Activated CD8-positive, alpha-beta memory T cell treated with anti-CD3 and anti-CD28 coated beads, Interleukin-2, amount 50 U/mL, for 4 hours (primary cell): ENCODE data around the gene CTAGE9.
"Not testable (repeated sequence)": the region's sequence is repeated elsewhere in the genome, so short reads cannot be mapped to it uniquely, and the experiment has no call there.

ENCODE experiments used
- DNase-seq: peaks from one replicate; pipeline ENCODE4 v3.0.0-alpha.2; 2020

Gene CTAGE9

DNA sequence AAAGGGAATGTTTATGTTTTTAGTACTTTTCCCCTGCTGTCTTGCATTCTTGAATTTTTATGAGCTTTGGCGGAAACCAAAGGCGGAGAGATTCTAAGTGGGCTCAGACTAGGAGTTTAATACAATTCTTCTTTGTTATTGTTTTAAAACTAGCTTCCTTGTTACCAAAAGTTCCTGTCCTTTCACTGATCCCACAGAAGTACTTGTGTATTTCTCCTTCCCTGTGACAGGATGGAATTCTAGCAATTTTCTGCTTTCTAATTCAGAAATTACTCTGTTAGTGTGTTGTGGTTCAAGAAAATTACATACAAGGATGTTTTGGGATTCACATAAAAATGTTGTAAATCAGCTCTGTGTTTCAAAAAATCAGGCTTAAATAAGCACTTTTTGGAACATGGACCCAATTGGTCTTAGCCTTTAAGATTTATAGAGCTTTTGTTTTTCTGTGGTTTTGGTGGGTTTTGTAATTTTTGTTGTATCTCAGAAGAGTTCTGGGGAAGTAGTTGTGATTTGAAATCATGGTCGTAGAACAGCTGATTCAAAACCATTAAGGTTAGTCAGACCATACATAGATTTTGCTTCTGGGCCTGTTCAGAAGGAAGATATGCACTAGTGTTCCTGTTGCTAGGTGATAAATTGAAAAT, 17.6 kb upstream of the CTAGE9 start:
- no peak for DNase-seq

DNA sequence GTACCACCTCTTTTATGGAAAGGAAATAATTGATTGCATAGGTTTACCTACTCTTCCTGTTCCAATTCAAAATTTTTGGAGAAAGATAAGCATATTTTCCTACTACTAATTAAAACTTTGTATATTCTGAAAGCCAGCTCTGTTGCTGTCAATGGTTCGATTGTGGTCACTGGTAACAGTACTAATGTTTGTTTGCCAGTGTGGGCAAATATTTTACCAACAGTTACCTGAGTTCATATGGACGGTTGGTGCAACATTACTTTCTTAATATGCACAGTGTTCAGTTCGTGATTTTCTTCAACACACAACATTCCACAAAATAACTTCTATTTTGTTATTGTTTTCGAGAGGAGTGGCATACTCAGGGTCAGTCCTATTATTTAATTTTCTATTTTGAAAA, 17.1 kb upstream of the CTAGE9 start:
- DNase-seq: no peak

DNA sequence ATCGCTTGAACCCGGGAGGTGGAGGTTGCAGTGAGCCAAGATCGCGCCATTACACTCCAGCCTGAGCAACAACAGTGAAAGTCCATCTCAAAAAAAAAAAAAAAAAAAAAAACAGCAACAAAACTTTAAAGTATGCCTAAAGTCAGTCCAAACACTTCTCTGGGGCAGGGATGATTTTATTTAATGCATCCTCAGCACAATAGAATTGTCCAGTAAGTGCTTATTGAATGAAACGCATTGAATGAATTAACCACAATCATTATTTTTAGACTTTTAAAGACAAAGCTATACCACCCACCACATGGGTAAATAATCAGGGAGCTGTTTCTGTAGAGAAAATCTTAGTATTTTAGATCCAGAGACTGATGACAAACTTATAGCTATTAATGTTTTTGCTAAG, 16.6 kb upstream of the CTAGE9 start:
- no peak for DNase-seq

DNA sequence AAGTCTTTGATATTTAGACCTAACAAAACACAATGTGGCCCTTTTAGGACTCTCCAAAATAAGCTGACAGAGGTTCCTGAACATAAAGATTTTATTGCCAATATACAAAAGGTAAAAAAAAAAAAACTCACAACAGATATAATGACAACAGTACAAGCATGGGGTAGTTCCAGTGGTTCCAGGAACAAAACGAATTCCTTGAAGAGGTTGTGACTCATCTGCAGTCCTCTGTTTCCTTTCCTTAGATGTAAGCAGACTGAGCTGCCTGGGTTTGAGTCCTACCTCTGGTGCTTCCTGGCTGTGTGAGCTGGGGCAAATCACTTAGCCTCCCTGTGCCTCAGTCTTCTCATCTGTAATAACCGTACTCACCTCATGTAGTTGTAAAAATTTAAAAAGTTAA, 13.3 kb upstream of the CTAGE9 start:
- no peak for DNase-seq

DNA sequence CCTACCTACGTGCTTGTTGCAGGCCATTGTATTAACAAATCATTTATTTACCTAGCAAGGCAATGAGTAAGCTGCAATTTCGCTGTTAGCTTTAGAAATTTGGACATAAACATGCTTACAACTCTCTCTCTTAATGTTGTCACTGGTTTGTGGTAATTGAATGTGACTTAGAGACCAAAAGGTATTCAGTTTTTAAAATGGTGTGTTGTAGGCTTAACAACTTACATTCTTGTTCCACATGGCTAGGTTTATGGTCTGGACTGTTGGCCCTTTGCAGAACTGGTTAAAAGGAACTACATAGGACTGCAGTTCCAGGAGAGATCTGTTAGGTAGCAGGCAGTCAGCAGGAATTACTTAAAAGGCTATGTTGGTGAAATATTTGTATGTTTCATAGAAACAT, 10.3 kb upstream of the CTAGE9 start:
- DNase-seq: no peak

- DNase-seq: no peak
These were observed 7.2 kb upstream of the CTAGE9 start for GRCh38 chr6:131717836-131718542.

DNA sequence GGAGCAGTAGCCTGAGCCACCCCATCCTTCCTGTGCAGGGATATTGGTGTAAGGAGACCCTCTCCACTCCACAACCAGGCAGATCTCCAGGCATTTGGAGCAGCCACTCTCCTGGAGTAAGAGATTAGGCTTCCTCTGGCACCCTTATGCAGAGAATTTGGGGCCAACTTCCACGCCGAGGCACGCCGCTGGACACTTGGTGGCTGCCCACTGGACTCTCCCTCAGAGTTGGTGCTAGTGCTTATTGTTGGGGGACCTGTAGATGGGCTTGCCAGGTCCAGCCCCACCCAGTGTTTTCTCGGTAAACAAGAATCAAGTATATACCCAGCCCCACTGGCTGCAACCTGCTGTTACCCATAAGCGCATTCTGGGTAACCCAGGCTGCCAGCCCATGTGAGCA, 4.8 kb upstream of the CTAGE9 start:
- DNase-seq: not testable (repeated sequence)

GRCh38 chr6:131703905-131704304, 6.9 kb downstream of the CTAGE9 start:
- not testable (repeated sequence) for DNase-seq

DNA sequence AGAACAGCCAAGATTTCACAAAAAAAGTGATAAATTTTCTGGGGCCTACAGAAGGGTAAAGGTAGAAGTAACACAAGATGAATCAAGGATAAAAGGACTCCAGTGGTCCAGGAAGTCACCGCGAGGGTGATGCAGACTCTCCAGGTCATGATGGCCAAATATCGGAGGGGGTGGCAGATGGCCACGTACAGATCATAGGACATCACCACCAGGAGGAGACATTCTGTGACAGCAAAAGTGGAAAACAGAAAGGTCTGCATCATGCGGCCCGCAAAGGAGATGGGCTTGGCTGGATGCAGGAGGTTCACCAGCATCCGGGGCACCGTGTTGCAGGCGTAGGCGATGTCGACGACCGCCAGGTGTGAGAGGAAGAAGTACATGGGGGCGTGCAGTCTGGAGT, 10.0 kb downstream of the CTAGE9 start:
- not testable (repeated sequence) for DNase-seq

DNA sequence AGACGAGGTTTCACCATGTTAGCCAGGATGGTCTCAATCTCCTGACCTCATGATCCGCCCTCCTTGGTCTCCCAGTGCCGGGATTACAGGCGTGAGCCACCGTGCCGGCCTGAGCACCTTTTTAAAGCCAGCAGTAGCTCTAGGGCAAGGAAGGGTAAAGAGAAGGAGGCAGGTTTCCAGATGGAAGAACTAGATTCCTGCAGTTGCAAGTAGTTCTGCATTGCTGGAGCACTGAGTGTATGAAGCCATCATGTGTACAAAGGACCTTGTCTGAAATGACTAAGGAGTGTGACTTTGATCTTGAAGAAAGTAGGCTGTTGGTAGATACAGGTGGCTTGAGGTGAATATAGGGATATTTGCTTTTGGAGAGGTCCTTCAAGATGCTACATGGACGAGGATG, 13.9 kb downstream of the CTAGE9 start:
- DNase-seq: no peak

DNA sequence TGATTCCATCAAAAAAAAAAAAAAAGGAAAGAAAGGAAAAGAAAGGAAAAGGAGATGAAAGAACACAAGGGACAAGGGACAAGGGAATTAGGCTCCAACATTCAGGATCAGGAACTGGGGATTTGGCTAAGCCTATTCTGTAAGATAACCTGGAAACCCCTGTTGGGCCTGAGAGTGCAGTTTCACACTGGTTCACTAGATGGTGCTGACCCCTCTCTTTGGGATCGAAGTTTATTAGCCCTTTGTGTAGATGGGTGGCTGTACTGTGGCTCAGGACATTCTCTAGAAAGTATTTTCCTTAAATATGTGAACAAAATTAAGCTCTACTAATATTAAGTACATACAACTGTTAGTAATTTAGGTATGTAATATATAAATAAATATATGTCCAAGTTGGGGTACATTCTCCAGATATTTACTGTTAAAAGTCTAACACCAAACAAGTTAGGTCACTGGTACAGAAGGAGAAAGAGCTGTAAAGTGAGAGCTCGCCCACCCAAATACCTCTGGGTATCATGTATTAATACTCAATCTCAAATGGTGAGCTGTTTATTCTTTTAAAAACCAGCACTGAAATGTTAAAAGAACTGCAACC, 15.9 kb downstream of the CTAGE9 start:
- no peak for DNase-seq

DNA sequence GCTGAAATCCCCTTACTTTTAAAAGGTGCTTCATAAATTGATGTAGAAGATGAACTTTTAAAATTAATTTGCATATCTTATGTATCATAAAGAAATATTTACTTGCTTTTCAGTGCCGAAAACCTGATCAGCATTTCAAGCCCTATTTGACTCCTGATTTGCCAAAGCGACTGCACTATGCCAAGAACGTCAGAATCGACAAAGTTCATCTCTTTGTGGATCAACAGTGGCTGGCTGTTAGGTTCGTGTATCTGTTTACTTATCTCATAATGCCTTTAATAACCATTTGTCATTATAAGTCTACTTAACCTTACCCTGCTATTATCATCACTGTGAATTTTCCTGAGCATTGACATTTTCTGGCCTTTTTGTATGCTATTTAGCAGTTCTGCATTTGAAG, 17.4 kb downstream of the CTAGE9 start:
- DNase-seq: no peak

DNA sequence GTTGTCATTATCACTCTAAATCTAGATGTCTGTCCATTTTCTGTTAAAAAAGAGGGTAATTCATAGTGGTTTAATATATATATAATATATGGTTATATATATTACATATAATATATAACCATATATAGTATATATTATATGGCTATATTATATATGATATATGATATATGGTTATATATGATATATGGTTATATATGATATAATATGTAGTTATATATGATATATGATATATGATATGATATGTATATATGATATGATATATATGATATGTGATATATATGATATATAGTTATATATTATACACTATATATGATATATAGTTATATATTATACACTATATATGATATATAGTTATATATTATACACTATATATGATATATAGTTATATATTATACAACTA, 18.2 kb downstream of the CTAGE9 start:
- DNase-seq: no peak

- DNase-seq: no peak
These were observed 18.8 kb downstream of the CTAGE9 start for GRCh38 chr6:131692031-131692430.

DNA sequence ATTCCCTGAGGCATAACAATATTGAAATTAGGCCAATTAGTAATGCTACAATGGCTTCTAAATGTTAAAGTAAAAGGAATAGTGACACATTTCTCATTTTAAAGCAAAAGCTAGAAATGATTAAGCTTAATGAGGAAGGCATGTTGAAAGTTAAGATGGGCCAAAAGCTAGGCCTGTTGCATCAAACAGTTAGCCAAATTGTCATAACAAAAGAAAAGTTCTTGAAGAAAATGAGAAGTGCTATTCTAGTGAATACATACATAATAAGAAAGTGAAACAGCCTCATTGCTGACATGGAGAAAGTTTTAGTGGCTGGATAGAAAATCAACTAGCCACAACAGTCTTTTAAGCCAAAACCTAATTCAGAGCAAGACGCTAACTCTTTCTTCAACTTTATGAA, 22.5 kb downstream of the CTAGE9 start:
- DNase-seq: no peak

DNA sequence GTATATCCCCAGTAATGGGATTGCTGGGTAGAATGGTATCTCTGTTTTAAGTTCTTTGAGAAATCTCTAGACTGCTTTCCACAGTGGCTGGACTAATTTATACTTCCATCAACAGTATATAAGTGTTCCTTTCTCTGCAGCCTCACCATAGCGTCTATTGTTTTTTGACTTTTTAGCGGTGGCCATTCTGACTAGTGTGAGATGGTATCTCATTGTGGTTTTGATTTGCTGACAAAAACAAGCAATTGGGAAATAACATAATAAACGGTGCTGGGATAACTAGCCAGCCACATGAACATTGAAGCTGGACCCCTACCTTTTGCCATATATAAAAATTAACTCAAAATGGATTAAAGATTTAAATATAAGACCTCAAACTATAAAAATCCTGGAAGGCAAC, 23.8 kb downstream of the CTAGE9 start:
- no peak for DNase-seq

- no peak for DNase-seq
These were observed 25.5 kb downstream of the CTAGE9 start for GRCh38 chr6:131685266-131685780.

GRCh38 chr6:131683479-131683878, 27.3 kb downstream of the CTAGE9 start:
- no peak for DNase-seq

DNA sequence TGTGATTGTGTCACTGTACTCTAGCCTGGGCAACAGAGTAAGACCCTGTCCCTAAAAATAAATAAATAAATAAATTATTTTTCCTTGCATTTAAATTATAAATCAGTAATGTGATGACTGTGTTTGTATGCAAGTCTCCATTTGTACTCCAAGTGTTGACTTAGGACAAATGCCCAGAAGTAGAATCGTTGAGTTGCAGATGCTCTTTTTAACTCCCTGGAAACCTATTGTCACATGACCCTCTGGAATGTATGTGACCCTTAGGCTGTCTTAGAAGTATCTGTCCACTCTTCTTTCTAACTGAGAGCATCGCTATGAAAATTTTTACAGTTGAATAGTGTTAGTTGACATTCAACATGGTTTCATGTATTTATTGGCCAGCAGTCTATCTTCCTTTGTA, 28.4 kb downstream of the CTAGE9 start:
- no peak for DNase-seq

GRCh38 chr6:131681585-131681984, 29.2 kb downstream of the CTAGE9 start:
- DNase-seq: no peak

DNA sequence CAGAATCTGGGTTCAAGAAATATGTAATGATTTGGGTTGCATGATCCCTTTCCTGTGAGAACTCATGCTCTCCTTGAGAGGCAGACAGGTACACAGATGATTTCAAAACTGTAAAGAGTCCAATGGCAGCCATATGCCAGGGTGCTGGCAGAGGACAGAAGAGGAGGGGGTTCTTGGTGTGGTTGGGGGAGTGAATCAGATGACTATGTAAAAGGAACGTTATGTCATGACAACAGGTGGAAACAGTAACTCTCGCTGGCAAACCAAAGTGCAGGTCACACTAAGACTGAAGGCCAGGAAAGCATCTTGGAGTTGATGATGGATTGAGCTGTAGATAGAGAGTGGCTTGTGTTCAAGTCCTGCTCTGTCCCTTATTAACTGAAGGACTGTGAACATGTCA, 29.9 kb downstream of the CTAGE9 start:
- no peak for DNase-seq

GRCh38 chr6:131678442-131678841, 32.4 kb downstream of the CTAGE9 start:
- no peak for DNase-seq

DNA sequence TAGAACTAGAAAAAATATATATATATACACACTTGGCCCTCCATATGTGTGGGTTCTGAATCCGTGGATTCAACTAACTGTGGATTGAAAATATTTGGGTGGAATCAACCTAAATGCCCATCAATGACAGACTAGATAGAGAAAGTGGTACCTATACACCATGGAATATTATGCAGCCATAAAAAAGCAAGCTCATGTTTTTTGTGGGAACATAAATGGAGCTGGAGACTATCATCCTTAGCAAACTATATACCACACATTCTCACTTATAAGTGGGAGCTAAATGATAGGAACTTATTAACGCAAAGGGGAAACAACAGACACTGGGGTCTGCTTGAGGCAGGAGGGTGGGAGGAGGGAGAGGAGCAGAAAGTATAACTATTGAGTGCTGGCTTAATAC, 37.6 kb downstream of the CTAGE9 start:
- no peak for DNase-seq

GRCh38 chr6:131669891-131670290, 40.9 kb downstream of the CTAGE9 start:
- no peak for DNase-seq
